ENCODE data around the gene USP16. TPM values are rescaled to one million over a fixed set of nuclear protein-coding genes. Genes with fewer than 3 reads are reported as not detected.

Gene USP16
- total and polyA plus RNA-seq, 2 of the 13 experiments (the other 11 are each of a cell fraction or from before 2014, with no cell fraction given): 16.5 to 46.9 TPM

DNA sequence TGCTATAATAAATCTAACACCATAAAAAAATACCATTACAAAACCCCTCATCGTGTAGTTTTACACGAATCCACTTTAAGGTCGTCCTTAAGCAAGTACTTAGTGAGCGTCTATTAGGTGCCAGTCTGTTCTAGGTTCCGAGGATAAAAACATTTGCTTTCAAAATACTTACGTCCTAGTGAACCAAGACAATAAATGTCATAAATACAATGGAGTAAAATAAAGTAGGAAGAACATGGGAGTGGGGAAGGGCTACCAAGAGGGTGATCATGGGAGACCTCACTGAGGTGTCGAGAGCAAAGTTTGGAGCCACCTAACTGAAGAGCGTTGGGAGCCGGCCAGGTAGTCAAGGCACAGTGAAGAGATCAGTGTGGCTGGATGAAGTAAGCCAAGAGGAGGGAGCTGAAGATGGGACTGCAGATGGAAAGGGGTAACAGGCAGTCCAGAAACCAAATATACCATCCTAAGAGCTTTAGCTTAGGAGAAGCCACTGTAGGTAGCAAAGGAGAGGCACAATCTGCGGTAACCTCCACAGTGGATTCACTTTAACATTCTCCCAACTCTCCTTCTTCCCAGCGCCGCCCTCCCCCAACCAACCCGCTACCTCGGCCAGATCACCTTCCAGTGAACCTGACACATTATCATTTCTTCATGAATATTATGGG is 32.5 kb upstream of the USP16 start:
- Histone ChIP-seq H3K4me1 (ENCODE audit: insufficient read depth, low read length) (peaks cover 29% of the 10 kb centered on the region), H2AFZ (ENCODE audit: low read length) (peak overlapping the region; percentile 43), H3K4me3 (replicated peaks in 1 of 3; ENCODE audit: insufficient read depth in 1 of 3, low read depth in 2 of 3, low read length in 3 of 3) (peak overlapping the region; percentile 86 to 92 (median 87)), H3K27ac (ENCODE audit: extremely low read length, insufficient read depth, low read length) (peak overlapping the region; percentile 82), H4K20me1 (ENCODE audit: insufficient read depth, low read length) (no peaks in the 10 kb centered on the region), H3K36me3 (replicated peaks in 1 of 2; ENCODE audit: control insufficient read depth in 1 of 2, insufficient read depth in 2 of 2, low read length in 2 of 2) (no peaks in the 10 kb centered on the region), H3K79me2 (ENCODE audit: insufficient read depth, low read length) (peaks cover 46% of the 10 kb centered on the region), H3K9me3 (ENCODE audit: low read length) (no peaks in the 10 kb centered on the region), H3K4me2 (ENCODE audit: low read depth, low read length) (peak overlapping the region; percentile 87), H3K9ac (ENCODE audit: insufficient read depth, low read depth, low read length) (peak overlapping the region; percentile 89), H3K27me3 (ENCODE audit: control insufficient read depth in 1 of 2, insufficient read depth in 2 of 2, low read length in 2 of 2) (no peaks in the 10 kb centered on the region; a peak in 1 of 5 replicates)
- peak; percentile 16 for DNase-seq (ENCODE audit: low spot score)
- ChIA-PET CTCF (ENCODE audit: low intra/inter-chr PET ratio, low total read pairs) (no interaction called here), POLR2A (interaction anchor here (0.9 to 3.3 kb wide), 7 partner anchors 11 to 85 kb away, joined by 3 to 100 read pairs (median 11); partner anchors contain the start of genes CCT8, RWDD2B and USP16)
- FAIRE-seq: no peak
- TSS peak; percentile 67 for BruUV-seq (replicated peaks)
- intact Hi-C loops (cut with micrococcal nuclease; ENCODE audit: unreplicated experiment) (loop anchor here (1.0 kb wide), 1 partner anchor 33 kb away; no protein-coding TSS in a partner anchor), in situ Hi-C loops (cut with HindIII; ENCODE audit: extremely low pct_ligation_motif_present, low pct_unique_long_range_greater_than_20kb) (loop anchor here (10.0 kb wide), 1 partner anchor 57 kb away; no protein-coding TSS in a partner anchor)
- under 1% methylated on average over 14 of the region's 14 CpGs for WGBS (ENCODE audit: low lambda C conversion rate)
- ATAC-seq: peak; percentile 66
- TF ChIP-seq ZNF776 (CRISPR knock-in tag; IDR thresholded peaks at IDR 0.05) (0 out of 2 replicates have a peak, but pooled peaks have one; percentile 48), ZSCAN5A (CRISPR knock-in tag; IDR thresholded peaks at IDR 0.05; ENCODE audit: borderline replicate concordance) (no peak), ZNF333 (CRISPR knock-in tag; IDR thresholded peaks at IDR 0.05; ENCODE audit: borderline replicate concordance) (peak; percentile 85; the same call in 1 of the 2 replicates), ZNF558 (CRISPR knock-in tag; IDR thresholded peaks at IDR 0.05; ENCODE audit: borderline replicate concordance) (no peak), REXO4 (CRISPR knock-in tag; IDR thresholded peaks at IDR 0.05; ENCODE audit: borderline replicate concordance) (no peak), ZNF816 (CRISPR knock-in tag; IDR thresholded peaks at IDR 0.05; ENCODE audit: borderline replicate concordance) (no peak), HOXA3 (CRISPR knock-in tag; IDR thresholded peaks at IDR 0.05) (no peak), ZSCAN9 (CRISPR knock-in tag; IDR thresholded peaks at IDR 0.05; ENCODE audit: borderline replicate concordance) (no peak), ZNF572 (CRISPR knock-in tag; IDR thresholded peaks at IDR 0.05) (no peak), TEAD3 (CRISPR knock-in tag; optimal IDR thresholded peaks at IDR 0.05; ENCODE audit: borderline replicate concordance) (no peak), MXD1 (CRISPR knock-in tag; IDR thresholded peaks at IDR 0.05) (0 out of 2 replicates have a peak, but pooled peaks have one; percentile 12), ESRRA (CRISPR knock-in tag; IDR thresholded peaks at IDR 0.05; ENCODE audit: low read depth) (0 out of 2 replicates have a peak, but pooled peaks have one; percentile 11), ZNF343 (CRISPR knock-in tag; IDR thresholded peaks at IDR 0.05) (0 out of 2 replicates have a peak, but pooled peaks have one; percentile 26)
- TF ChIP-seq, protein P1, sequence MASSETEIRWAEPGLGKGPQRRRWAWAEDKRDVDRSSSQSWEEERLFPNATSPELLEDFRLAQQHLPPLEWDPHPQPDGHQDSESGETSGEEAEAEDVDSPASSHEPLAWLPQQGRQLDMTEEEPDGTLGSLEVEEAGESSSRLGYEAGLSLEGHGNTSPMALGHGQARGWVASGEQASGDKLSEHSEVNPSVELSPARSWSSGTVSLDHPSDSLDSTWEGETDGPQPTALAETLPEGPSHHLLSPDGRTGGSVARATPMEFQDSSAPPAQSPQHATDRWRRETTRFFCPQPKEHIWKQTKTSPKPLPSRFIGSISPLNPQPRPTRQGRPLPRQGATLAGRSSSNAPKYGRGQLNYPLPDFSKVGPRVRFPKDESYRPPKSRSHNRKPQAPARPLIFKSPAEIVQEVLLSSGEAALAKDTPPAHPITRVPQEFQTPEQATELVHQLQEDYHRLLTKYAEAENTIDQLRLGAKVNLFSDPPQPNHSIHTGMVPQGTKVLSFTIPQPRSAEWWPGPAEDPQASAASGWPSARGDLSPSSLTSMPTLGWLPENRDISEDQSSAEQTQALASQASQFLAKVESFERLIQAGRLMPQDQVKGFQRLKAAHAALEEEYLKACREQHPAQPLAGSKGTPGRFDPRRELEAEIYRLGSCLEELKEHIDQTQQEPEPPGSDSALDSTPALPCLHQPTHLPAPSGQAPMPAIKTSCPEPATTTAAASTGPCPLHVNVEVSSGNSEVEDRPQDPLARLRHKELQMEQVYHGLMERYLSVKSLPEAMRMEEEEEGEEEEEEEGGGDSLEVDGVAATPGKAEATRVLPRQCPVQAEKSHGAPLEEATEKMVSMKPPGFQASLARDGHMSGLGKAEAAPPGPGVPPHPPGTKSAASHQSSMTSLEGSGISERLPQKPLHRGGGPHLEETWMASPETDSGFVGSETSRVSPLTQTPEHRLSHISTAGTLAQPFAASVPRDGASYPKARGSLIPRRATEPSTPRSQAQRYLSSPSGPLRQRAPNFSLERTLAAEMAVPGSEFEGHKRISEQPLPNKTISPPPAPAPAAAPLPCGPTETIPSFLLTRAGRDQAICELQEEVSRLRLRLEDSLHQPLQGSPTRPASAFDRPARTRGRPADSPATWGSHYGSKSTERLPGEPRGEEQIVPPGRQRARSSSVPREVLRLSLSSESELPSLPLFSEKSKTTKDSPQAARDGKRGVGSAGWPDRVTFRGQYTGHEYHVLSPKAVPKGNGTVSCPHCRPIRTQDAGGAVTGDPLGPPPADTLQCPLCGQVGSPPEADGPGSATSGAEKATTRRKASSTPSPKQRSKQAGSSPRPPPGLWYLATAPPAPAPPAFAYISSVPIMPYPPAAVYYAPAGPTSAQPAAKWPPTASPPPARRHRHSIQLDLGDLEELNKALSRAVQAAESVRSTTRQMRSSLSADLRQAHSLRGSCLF (CRISPR knock-in tag; IDR thresholded peaks at IDR 0.05; ENCODE audit: borderline replicate concordance): no peak
- TF ChIP-seq, protein P2, sequence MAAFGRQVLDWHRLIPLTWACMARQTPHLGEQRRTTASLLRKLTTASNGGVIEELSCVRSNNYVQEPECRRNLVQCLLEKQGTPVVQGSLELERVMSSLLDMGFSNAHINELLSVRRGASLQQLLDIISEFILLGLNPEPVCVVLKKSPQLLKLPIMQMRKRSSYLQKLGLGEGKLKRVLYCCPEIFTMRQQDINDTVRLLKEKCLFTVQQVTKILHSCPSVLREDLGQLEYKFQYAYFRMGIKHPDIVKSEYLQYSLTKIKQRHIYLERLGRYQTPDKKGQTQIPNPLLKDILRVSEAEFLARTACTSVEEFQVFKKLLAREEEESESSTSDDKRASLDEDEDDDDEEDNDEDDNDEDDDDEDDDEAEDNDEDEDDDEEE (CRISPR knock-in tag; IDR thresholded peaks at IDR 0.05): peak; percentile 21; the same call in 1 of the 2 replicates

Measured in HepG2 (cell line).